SK-N-SH treated with all-trans-retinoic acid at 6 μM for 48 hours (cell line): Measurements from ENCODE around the gene OR51D1.

Experiments used
- ATAC-seq: fragments of 200-7000 bp; cut with Tn5 transposase; 3 replicates; pipeline ENCODE4 v1.9.1; 2020; ENCODE audit warnings: mild to moderate bottlenecking, moderate library complexity
- ARNTL ChIP-seq: fragments of 450-650 bp; formaldehyde crosslinking; IDR thresholded peaks from 2 replicates; pipeline ENCODE4 v1.5.0; 2020; ENCODE audit warnings: low read depth, mild to moderate bottlenecking, moderate library complexity, borderline replicate concordance
- BACH2 ChIP-seq: fragments of 250-450 bp; sonication (Bioruptor Pico); IDR thresholded peaks from 2 replicates; pipeline ENCODE4 v1.9.0; 2021; ENCODE audit warnings: mild to moderate bottlenecking, borderline replicate concordance
- CREB5 ChIP-seq: fragments of 250-450 bp; sonication (Bioruptor Pico); IDR thresholded peaks from 2 replicates; pipeline ENCODE4 v1.5.1; 2020; ENCODE audit warnings: low read depth, mild to moderate bottlenecking, moderate library complexity
- CSDC2 ChIP-seq: fragments of 250-450 bp; sonication (Bioruptor Pico); IDR thresholded peaks from 2 replicates; pipeline ENCODE4 v1.5.0; 2020; ENCODE audit warnings: mild to moderate bottlenecking, moderate library complexity
- GLIS3 ChIP-seq: fragments of 250-450 bp; sonication (Bioruptor Pico); IDR thresholded peaks from 2 replicates; pipeline ENCODE4 v1.5.0; 2020; ENCODE audit warnings: mild to moderate bottlenecking, moderate library complexity
- ISL1 ChIP-seq: fragments of 250-450 bp; sonication (Bioruptor Pico); IDR thresholded peaks from 2 replicates; pipeline ENCODE4 v2.1.2; 2022; ENCODE audit warnings: mild to moderate bottlenecking, moderate library complexity
- OSR1 ChIP-seq: fragments of 250-450 bp; sonication (Bioruptor Pico); IDR thresholded peaks from 2 replicates; pipeline ENCODE4 v1.8.0; 2022; ENCODE audit warnings: moderate library complexity, mild to moderate bottlenecking, inconsistent platforms
- PATZ1 ChIP-seq: fragments of 250-450 bp; sonication (Bioruptor Pico); IDR thresholded peaks from 2 replicates; pipeline ENCODE4 v1.8.0; 2020; ENCODE audit warnings: mild to moderate bottlenecking, moderate library complexity, borderline replicate concordance
- POU6F1 ChIP-seq: fragments of 250-450 bp; sonication (Bioruptor Pico); IDR thresholded peaks from 2 replicates; pipeline ENCODE4 v1.8.0; 2021; ENCODE audit warnings: low read depth, mild to moderate bottlenecking, moderate library complexity, borderline replicate concordance
- PPARA ChIP-seq: fragments of 250-450 bp; sonication (Bioruptor Pico); IDR thresholded peaks from 2 replicates; pipeline ENCODE4 v1.5.0; 2020; ENCODE audit warnings: mild to moderate bottlenecking, borderline replicate concordance
- RARB ChIP-seq: fragments of 250-450 bp; sonication (Bioruptor Pico); IDR thresholded peaks from 2 replicates; pipeline ENCODE4 v1.8.0; 2021; ENCODE audit warnings: mild to moderate bottlenecking, moderate library complexity
- SNAI2 ChIP-seq: fragments of 250-450 bp; sonication (Bioruptor Pico); IDR thresholded peaks from 2 replicates; pipeline ENCODE4 v1.5.0; 2020; ENCODE audit warnings: mild to moderate bottlenecking, moderate library complexity
- TCF4 ChIP-seq: fragments of 250-450 bp; sonication (Bioruptor Pico); IDR thresholded peaks from 2 replicates; pipeline ENCODE4 v1.8.0; 2021; ENCODE audit warnings: mild to moderate bottlenecking, moderate library complexity, borderline replicate concordance
- TOX ChIP-seq: fragments of 250-450 bp; sonication (Bioruptor Pico); IDR thresholded peaks from 2 replicates; pipeline ENCODE4 v1.8.0; 2021; ENCODE audit warnings: mild to moderate bottlenecking, moderate library complexity, borderline replicate concordance
- TSHZ2 ChIP-seq: fragments of 250-450 bp; sonication (Bioruptor Pico); IDR thresholded peaks from 2 replicates; pipeline ENCODE4 v1.5.0; 2020; ENCODE audit warnings: mild to moderate bottlenecking, moderate library complexity
- ZC3H10 ChIP-seq: fragments of 250-450 bp; sonication (Bioruptor Pico); IDR thresholded peaks from 2 replicates; pipeline ENCODE4 v1.5.1; 2021; ENCODE audit warnings: mild to moderate bottlenecking, moderate library complexity
- ZFP3 ChIP-seq: fragments of 250-450 bp; sonication (Bioruptor Pico); IDR thresholded peaks from 2 replicates; pipeline ENCODE4 v1.5.0; 2020; ENCODE audit warnings: mild to moderate bottlenecking, moderate library complexity
- ZFP30 ChIP-seq: fragments of 450-650 bp; formaldehyde crosslinking; IDR thresholded peaks from 2 replicates; pipeline ENCODE4 v1.5.0; 2022; ENCODE audit warnings: mild to moderate bottlenecking, moderate library complexity
- ZNF565 ChIP-seq: fragments of 450-650 bp; formaldehyde crosslinking; conservative IDR thresholded peaks from 2 replicates; pipeline ENCODE4 v1.5.0; 2020; ENCODE audit warnings: low read depth, mild to moderate bottlenecking, moderate library complexity
- ZNF70 ChIP-seq: fragments of 450-650 bp; formaldehyde crosslinking; IDR thresholded peaks from 2 replicates; pipeline ENCODE4 v1.5.0; 2020; ENCODE audit warnings: mild to moderate bottlenecking, moderate library complexity
- ZNF8 ChIP-seq: fragments of 450-650 bp; formaldehyde crosslinking; IDR thresholded peaks from 2 replicates; pipeline ENCODE4 v1.5.0; 2020; ENCODE audit warnings: mild to moderate bottlenecking, moderate library complexity

OR51D1 gene

GRCh38 chr11:4615856-4616444 is 21.3 kb upstream of the OR51D1 start:
- no peak for ATAC-seq
- TF ChIP-seq ZNF8 (no peak), CSDC2 (CRISPR knock-in tag) (no peak), ISL1 (CRISPR knock-in tag) (no peak), ZFP3 (CRISPR knock-in tag) (no peak), ARNTL (CRISPR knock-in tag) (no peak), BACH2 (CRISPR knock-in tag) (no peak), GLIS3 (CRISPR knock-in tag) (no peak), TCF4 (no peak), TSHZ2 (CRISPR knock-in tag) (no peak), ZNF565 (CRISPR knock-in tag) (no peak), PPARA (CRISPR knock-in tag) (no peak), POU6F1 (CRISPR knock-in tag) (no peak), OSR1 (CRISPR knock-in tag) (no peak), CREB5 (CRISPR knock-in tag) (no peak), TOX (no peak), RARB (CRISPR knock-in tag) (no peak), SNAI2 (no peak), ZFP30 (CRISPR knock-in tag) (no peak), ZNF70 (no peak), ZC3H10 (CRISPR knock-in tag) (no peak)

GRCh38 chr11:4619514-4619913 is 17.8 kb upstream of the OR51D1 start:
- TF ChIP-seq ZC3H10 (CRISPR knock-in tag) (no peak), TCF4 (no peak)
- ATAC-seq: no peak

GRCh38 chr11:4626207-4627099 is 10.8 kb upstream of the OR51D1 start:
- peak; percentile 84 for ATAC-seq
- TF ChIP-seq CSDC2 (CRISPR knock-in tag) (no peak), RARB (CRISPR knock-in tag) (no peak), ZNF70 (no peak), OSR1 (CRISPR knock-in tag) (no peak)

- TF ChIP-seq TOX: no peak
- no peak for TF ChIP-seq PATZ1 (CRISPR knock-in tag)
- no peak for TF ChIP-seq RARB (CRISPR knock-in tag)
- TF ChIP-seq GLIS3 (CRISPR knock-in tag): no peak
- TF ChIP-seq TSHZ2 (CRISPR knock-in tag): no peak
- TF ChIP-seq BACH2 (CRISPR knock-in tag): no peak
- no peak for TF ChIP-seq ZC3H10 (CRISPR knock-in tag)
- TF ChIP-seq TCF4: no peak
- TF ChIP-seq CREB5 (CRISPR knock-in tag): no peak
- no peak for TF ChIP-seq ZFP3 (CRISPR knock-in tag)
- TF ChIP-seq ZNF565 (CRISPR knock-in tag): no peak
- no peak for TF ChIP-seq PPARA (CRISPR knock-in tag)
- TF ChIP-seq ZNF8: no peak
- TF ChIP-seq CSDC2 (CRISPR knock-in tag): no peak
- no peak for ATAC-seq
These were observed 1.1 kb upstream of the OR51D1 start for GRCh38 chr11:4636136-4636535.
